Progenitor cell of endocrine pancreas (in vitro differentiated cells): ENCODE results near the gene TCERG1L. TPM values are rescaled to one million over a fixed set of nuclear protein-coding genes. Genes with fewer than 3 reads are reported as not detected.

Experiments used
- DNase-seq: peaks from one replicate; pipeline ENCODE4 v3.0.0; 2021; ENCODE audit warnings: low spot score; ENCODE audit not compliant: unreplicated experiment
- H3K27ac Mint-ChIP-seq: 2 replicates; pipeline ENCODE4 v1.8.0; 2021; ENCODE audit warnings: mild to moderate bottlenecking, moderate library complexity, mixed read lengths
- H3K27me3 Mint-ChIP-seq: 2 replicates; pipeline ENCODE4 v1.8.0; 2021; ENCODE audit warnings: mixed read lengths
- H3K36me3 Mint-ChIP-seq: 2 replicates; pipeline ENCODE4 v1.8.0; 2022; ENCODE audit warnings: mixed read lengths; ENCODE audit not compliant: insufficient read depth
- H3K4me1 Mint-ChIP-seq: 2 replicates; pipeline ENCODE4 v1.8.0; 2021; ENCODE audit warnings: low read depth, mixed read lengths
- H3K4me3 Mint-ChIP-seq: 2 replicates; pipeline ENCODE4 v1.8.0; 2021; ENCODE audit warnings: low read depth, mild to moderate bottlenecking, moderate library complexity, mixed read lengths
- H3K9me3 Mint-ChIP-seq: 2 replicates; pipeline ENCODE4 v1.8.0; 2021; ENCODE audit warnings: low read depth, mixed read lengths
- total RNA-seq: library from RNA; stranded (reverse); gene quantifications from 2 replicates; pipeline ENCODE4 v1.2.1, GENCODE V29; 2021
- TF ChIP-seq, protein P1 (sequence below): fragments of 200-600 bp; sonication (generic); IDR thresholded peaks from one replicate; pipeline ENCODE4 v1.5.0; 2021; ENCODE audit warnings: antibody characterized with exemption, mild to moderate bottlenecking; ENCODE audit not compliant: unreplicated experiment

TCERG1L gene
- total RNA-seq, 1 donor from 2014 or later = 0.53 TPM

DNA sequence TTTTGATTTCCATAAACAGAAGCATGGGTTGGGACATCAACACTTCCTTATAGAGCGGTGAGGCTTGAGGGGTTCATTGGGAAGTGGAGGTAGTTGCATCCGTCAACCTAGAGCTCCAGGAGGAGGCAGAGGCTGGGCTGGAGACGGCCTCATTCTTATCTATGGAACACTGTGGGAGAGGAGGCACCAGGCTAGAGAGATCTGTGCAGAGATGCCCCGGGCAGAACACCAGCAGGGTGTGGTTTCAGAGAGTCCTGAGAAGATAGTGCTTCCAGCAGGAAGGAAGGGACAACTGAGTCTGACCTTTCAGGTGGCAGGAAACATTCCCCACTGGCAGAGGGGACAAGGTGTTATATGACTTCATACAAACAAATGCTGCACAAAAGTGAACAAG is 56.7 kb downstream of the TCERG1L start:
- Mint-ChIP-seq H3K27me3 (peaks cover 44% of the 10 kb centered on the region), H3K9me3 (no peaks in the 10 kb centered on the region), H3K4me1 (peaks cover 16% of the 10 kb centered on the region), H3K4me3 (no peak overlapping the region), H3K27ac (no peak overlapping the region), H3K36me3 (no peaks in the 10 kb centered on the region)
- no peak for DNase-seq
- TF ChIP-seq, protein P1, sequence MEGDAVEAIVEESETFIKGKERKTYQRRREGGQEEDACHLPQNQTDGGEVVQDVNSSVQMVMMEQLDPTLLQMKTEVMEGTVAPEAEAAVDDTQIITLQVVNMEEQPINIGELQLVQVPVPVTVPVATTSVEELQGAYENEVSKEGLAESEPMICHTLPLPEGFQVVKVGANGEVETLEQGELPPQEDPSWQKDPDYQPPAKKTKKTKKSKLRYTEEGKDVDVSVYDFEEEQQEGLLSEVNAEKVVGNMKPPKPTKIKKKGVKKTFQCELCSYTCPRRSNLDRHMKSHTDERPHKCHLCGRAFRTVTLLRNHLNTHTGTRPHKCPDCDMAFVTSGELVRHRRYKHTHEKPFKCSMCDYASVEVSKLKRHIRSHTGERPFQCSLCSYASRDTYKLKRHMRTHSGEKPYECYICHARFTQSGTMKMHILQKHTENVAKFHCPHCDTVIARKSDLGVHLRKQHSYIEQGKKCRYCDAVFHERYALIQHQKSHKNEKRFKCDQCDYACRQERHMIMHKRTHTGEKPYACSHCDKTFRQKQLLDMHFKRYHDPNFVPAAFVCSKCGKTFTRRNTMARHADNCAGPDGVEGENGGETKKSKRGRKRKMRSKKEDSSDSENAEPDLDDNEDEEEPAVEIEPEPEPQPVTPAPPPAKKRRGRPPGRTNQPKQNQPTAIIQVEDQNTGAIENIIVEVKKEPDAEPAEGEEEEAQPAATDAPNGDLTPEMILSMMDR = no peak

DNA sequence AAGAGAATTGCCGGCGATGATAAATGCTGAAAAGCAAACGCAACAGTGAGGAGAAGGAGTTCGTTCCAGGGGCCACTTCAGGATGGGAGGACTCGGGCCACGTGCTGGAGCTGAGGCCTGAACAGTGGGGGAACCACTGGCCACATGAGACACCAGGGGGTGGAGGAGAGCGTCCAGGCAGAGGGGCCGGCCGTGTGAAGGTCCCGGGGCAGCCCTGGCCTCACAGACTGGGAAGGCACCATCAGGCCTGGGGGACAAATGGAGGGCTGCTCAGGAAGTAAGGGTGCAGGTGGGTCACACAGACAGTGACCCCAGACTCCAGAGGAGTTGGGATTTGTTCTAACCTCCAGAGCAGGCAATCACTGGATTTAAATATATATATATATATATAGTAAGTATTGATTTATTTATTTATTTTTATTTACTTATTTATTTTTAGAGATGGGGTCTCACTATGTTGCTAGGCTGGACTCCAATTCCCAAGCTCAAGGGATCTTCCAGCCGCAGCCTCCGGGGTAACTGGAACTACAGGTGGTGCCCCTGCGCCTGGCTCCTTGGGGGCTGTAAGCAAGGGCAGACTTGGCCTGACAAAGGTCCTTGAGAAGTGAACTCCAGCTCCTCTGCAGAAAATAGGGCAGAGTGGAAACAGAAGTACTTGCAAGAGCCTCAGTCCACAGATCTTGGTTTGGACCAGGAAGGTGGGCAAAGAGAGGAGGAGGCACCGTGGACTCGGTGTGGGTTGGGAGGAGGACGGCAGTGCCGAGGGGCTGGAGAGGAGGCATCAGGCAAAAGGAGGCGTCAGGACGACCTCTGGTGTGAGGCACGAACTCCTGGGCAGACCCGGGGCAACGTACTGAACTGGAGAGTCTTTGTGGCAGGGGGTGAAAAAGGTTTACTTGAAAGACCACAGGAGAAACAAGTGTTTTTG is 57.3 kb downstream of the TCERG1L start:
- Mint-ChIP-seq H3K4me3 (no peak overlapping the region), H3K27me3 (peaks cover 49% of the 10 kb centered on the region), H3K9me3 (no peaks in the 10 kb centered on the region), H3K36me3 (no peaks in the 10 kb centered on the region), H3K4me1 (peaks cover 21% of the 10 kb centered on the region), H3K27ac (no peak overlapping the region)
- TF ChIP-seq, protein P1 = no peak
- no peak for DNase-seq

DNA sequence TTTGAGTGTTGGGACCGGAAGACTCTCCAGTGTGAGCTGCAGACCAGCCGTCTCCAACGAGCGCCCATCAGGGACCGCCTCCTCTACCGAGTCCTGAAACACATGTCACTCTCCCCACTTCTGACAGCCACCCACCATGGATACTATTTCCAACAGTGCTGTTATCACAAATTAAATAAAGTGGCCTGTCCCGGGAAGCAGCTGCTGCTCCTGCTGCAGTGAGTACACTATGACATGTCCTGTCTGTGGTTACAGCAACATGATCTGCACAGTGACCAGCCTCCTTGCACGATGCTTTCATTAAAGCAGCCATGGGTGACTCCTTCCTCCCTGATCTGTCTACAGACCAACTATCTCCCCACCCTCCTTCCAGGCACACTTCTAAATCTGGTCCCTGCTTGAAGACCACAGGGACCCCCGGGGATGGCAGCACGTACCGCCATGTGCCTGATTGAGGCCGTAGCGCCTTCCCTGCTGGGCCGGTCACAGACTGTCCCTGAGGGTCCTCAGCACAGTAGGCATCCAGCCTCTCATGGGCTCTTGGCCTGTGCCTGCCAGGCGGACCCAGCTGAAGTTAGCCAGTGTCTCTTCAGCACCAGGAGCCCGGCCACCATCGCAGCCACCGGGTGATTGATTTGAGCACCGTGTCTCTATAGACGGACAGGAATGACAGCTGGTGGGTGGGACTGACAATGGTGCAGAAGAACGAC is 58.8 kb downstream of the TCERG1L start:
- H3K9me3 Mint-ChIP-seq = no peaks in the 10 kb centered on the region
- no peaks in the 10 kb centered on the region for H3K36me3 Mint-ChIP-seq
- no peak overlapping the region for H3K27ac Mint-ChIP-seq
- peaks cover 49% of the 10 kb centered on the region for H3K27me3 Mint-ChIP-seq
- TF ChIP-seq, protein P1 = no peak
- no peak overlapping the region for H3K4me3 Mint-ChIP-seq
- peaks cover 23% of the 10 kb centered on the region for H3K4me1 Mint-ChIP-seq
- DNase-seq = no peak

DNA sequence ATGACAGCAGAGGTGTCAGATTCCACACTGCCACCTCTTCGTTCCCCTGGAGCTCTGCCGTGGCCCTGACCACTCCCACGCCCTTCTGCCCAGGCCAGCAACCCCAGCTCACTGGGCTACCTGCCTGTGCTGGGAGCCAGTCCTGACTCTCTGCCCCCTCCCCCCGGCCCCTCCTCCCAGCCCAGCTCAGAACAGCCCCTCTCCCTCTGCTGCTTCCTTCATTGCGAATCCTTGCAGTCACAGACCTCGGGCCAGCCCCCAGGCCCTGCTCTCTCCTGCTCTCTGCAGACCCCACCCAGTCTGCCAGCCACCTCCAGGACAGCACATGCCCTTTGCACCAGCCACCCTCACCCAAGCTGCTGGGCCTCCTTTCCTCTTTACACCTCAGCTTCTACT is 60.4 kb downstream of the TCERG1L start:
- TF ChIP-seq, protein P1 = no peak
- Mint-ChIP-seq H3K4me1 (peaks cover 23% of the 10 kb centered on the region), H3K36me3 (no peaks in the 10 kb centered on the region), H3K9me3 (no peaks in the 10 kb centered on the region), H3K4me3 (no peak overlapping the region), H3K27ac (no peak overlapping the region), H3K27me3 (peaks cover 49% of the 10 kb centered on the region)
- no peak for DNase-seq

DNA sequence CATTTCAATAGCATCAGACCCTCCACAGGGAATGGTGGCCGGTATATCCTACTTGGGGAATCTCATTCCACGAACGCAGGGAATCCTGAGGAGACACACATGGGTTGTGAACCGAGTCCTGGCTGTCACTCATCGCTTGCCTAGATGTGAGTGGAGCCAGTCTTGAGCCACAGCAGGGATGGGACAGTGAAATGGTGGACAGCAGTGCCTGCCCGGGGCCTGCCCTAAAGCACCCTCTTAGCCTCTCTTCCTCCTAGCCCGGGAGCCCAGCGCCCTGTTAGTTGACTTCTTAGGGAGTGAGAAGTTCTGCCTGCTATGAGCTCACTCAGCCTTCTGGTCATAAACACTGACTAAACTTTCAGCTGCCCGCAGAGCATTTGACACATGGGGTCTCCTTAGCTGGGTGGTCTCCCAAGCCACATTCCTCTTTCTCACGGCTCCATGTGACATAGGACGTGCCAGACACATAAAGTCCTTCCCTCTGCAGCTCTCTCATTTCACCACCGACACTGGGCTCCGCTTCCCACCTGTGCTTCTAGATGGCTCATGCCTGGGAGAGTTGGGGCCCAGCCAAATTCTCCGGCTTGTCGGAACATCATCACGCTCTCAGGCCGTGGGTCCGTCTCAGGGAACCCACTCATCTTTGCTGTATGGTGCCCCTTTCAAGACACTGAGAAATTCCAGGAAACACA is 60.9 kb downstream of the TCERG1L start:
- Mint-ChIP-seq H3K4me3 (no peak overlapping the region), H3K27ac (no peak overlapping the region), H3K4me1 (peaks cover 23% of the 10 kb centered on the region), H3K36me3 (no peaks in the 10 kb centered on the region), H3K9me3 (no peaks in the 10 kb centered on the region), H3K27me3 (peaks cover 46% of the 10 kb centered on the region)
- DNase-seq = no peak
- TF ChIP-seq, protein P1 = no peak
